HS-27A (cell line): ENCODE results near the gene RABL2A.
"Not testable (repeated sequence)": the region's sequence is repeated elsewhere in the genome, so short reads cannot be mapped to it uniquely, and the experiment has no call there.

Source experiments
- DNase-seq: peaks from one replicate; pipeline ENCODE4 v3.0.0-alpha.2; 2012; ENCODE audit warnings: low read depth, missing footprints

RABL2A gene

GRCh38 chr2:113609822-113610221 lies 17.2 kb upstream of the RABL2A start:
- not testable (repeated sequence) for DNase-seq

GRCh38 chr2:113621002-113621401 lies 6.1 kb upstream of the RABL2A start:
- not testable (repeated sequence) for DNase-seq

- not testable (repeated sequence) for DNase-seq
Measured at GRCh38 chr2:113625906-113626305, 1.2 kb upstream of the RABL2A start.

GRCh38 chr2:113632849-113633345 lies 5.8 kb downstream of the RABL2A start:
- not testable (repeated sequence) for DNase-seq

GRCh38 chr2:113635358-113635757 lies 8.3 kb downstream of the RABL2A start:
- not testable (repeated sequence) for DNase-seq

- not testable (repeated sequence) for DNase-seq
Measured at GRCh38 chr2:113636226-113636625, 9.2 kb downstream of the RABL2A start.

GRCh38 chr2:113638084-113638483 lies 11.0 kb downstream of the RABL2A start:
- not testable (repeated sequence) for DNase-seq

GRCh38 chr2:113646217-113646616 lies 19.2 kb downstream of the RABL2A start:
- not testable (repeated sequence) for DNase-seq

GRCh38 chr2:113650834-113651815 lies 24.1 kb downstream of the RABL2A start:
- DNase-seq = not testable (repeated sequence)

- not testable (repeated sequence) for DNase-seq
Measured at GRCh38 chr2:113652599-113652998, 25.5 kb downstream of the RABL2A start.

GRCh38 chr2:113656031-113656624 lies 29.1 kb downstream of the RABL2A start:
- DNase-seq = not testable (repeated sequence)

GRCh38 chr2:113657735-113658134 lies 30.7 kb downstream of the RABL2A start:
- DNase-seq = not testable (repeated sequence)

- DNase-seq = not testable (repeated sequence)
Measured at GRCh38 chr2:113663285-113664060, 36.4 kb downstream of the RABL2A start.

- DNase-seq = not testable (repeated sequence)
Measured at GRCh38 chr2:113664761-113665533, 37.9 kb downstream of the RABL2A start.

GRCh38 chr2:113669013-113669412 lies 41.9 kb downstream of the RABL2A start:
- not testable (repeated sequence) for DNase-seq

GRCh38 chr2:113672326-113672932 lies 45.4 kb downstream of the RABL2A start:
- DNase-seq = no peak

- DNase-seq = no peak
Measured at GRCh38 chr2:113675875-113676274, 48.8 kb downstream of the RABL2A start.

GRCh38 chr2:113676623-113677266 lies 49.7 kb downstream of the RABL2A start:
- DNase-seq = no peak

GRCh38 chr2:113677330-113677729 lies 50.3 kb downstream of the RABL2A start:
- DNase-seq = no peak

- DNase-seq = no peak
Measured at GRCh38 chr2:113679457-113679856, 52.4 kb downstream of the RABL2A start.
